ENCODE results near the gene LGI2.

- TF ChIP-seq POLR2A (IDR thresholded peaks at IDR 0.05; ENCODE audit: low read depth, low read length) (no peak), POLR2AphosphoS5 (IDR thresholded peaks at IDR 0.05; ENCODE audit: low read depth, low read length) (no peak)
Measured at GRCh38 chr4:25057299-25057698, 26.6 kb upstream of the LGI2 start.
